Calu3 (cell line): ENCODE results near the gene TRPM6. TPM values are rescaled to one million over a fixed set of nuclear protein-coding genes. Genes with fewer than 3 reads are reported as not detected.
A peak's percentile ranks its signal among the peaks of the same experiment; 100 is the strongest.

Experiments
- BruUV-seq: library from RNA; stranded (reverse); fragments of 400-500 nt; replicated peaks from 2 replicates; lab custom pipeline; 2021; lab: Mats Ljungman, UMichigan
- CTCF ChIA-PET: fragments of 300-600 bp; sonication (Branson Sonifier 250); formaldehyde crosslinking; loops from one replicate; lab custom pipeline; 2022; ENCODE audit warnings: antibody characterized with exemption; lab: Charles Lee
- DNase-seq: peaks from one replicate; pipeline ENCODE4 v3.0.0; 2022
- H3K27ac Mint-ChIP-seq: one replicate; pipeline ENCODE4 v1.8.0; 2022; ENCODE audit warnings: mixed read lengths; ENCODE audit not compliant: unreplicated experiment
- H3K27me3 Mint-ChIP-seq: one replicate; pipeline ENCODE4 v1.8.0; 2022; ENCODE audit warnings: mixed read lengths; ENCODE audit not compliant: unreplicated experiment
- H3K36me3 Mint-ChIP-seq: one replicate; pipeline ENCODE4 v1.8.0; 2022; ENCODE audit warnings: mild to moderate bottlenecking, moderate library complexity, mixed read lengths; ENCODE audit not compliant: insufficient read depth, unreplicated experiment
- H3K4me1 Mint-ChIP-seq: one replicate; pipeline ENCODE4 v1.8.0; 2022; ENCODE audit warnings: mild to moderate bottlenecking, low read depth, mixed read lengths; ENCODE audit not compliant: unreplicated experiment
- H3K4me3 Mint-ChIP-seq: one replicate; pipeline ENCODE4 v1.8.0; 2022; ENCODE audit warnings: mild to moderate bottlenecking, low read depth, moderate library complexity, mixed read lengths; ENCODE audit not compliant: unreplicated experiment
- H3K9me3 Mint-ChIP-seq: one replicate; pipeline ENCODE4 v1.8.0; 2022; ENCODE audit warnings: low read depth, mixed read lengths; ENCODE audit not compliant: unreplicated experiment
- intact Hi-C: fragments of 100-400 bp; cut with micrococcal nuclease; formaldehyde crosslinking; loops from one replicate; pipeline ENCODE4 v1.10.0; 2022; ENCODE audit not compliant: unreplicated experiment
- total RNA-seq: library from RNA; stranded (reverse); gene quantifications from 2 replicates; pipeline ENCODE4 v1.2.3, GENCODE V29; 2022
- TF ChIP-seq, protein P1 (sequence below): fragments of 200-600 bp; IDR thresholded peaks from one replicate; pipeline ENCODE4 v1.8.0; 2022; ENCODE audit warnings: antibody characterized with exemption; ENCODE audit not compliant: unreplicated experiment

Gene TRPM6
- total RNA-seq, 1 experiment from 2014 or later: not detected

GRCh38 chr9:74784506-74784905, 103.2 kb downstream of the TRPM6 start:
- Mint-ChIP-seq H3K36me3 (no peaks in the 10 kb centered on the region), H3K27ac (no peak overlapping the region), H3K27me3 (peaks cover 20% of the 10 kb centered on the region), H3K4me3 (no peak overlapping the region), H3K9me3 (no peaks in the 10 kb centered on the region), H3K4me1 (no peaks in the 10 kb centered on the region)
- CTCF ChIA-PET: no interaction called here
- TF ChIP-seq, protein P1, sequence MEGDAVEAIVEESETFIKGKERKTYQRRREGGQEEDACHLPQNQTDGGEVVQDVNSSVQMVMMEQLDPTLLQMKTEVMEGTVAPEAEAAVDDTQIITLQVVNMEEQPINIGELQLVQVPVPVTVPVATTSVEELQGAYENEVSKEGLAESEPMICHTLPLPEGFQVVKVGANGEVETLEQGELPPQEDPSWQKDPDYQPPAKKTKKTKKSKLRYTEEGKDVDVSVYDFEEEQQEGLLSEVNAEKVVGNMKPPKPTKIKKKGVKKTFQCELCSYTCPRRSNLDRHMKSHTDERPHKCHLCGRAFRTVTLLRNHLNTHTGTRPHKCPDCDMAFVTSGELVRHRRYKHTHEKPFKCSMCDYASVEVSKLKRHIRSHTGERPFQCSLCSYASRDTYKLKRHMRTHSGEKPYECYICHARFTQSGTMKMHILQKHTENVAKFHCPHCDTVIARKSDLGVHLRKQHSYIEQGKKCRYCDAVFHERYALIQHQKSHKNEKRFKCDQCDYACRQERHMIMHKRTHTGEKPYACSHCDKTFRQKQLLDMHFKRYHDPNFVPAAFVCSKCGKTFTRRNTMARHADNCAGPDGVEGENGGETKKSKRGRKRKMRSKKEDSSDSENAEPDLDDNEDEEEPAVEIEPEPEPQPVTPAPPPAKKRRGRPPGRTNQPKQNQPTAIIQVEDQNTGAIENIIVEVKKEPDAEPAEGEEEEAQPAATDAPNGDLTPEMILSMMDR: no peak
- no peak for DNase-seq
- no TSS peak for BruUV-seq
- intact Hi-C loops: no loop called here

DNA sequence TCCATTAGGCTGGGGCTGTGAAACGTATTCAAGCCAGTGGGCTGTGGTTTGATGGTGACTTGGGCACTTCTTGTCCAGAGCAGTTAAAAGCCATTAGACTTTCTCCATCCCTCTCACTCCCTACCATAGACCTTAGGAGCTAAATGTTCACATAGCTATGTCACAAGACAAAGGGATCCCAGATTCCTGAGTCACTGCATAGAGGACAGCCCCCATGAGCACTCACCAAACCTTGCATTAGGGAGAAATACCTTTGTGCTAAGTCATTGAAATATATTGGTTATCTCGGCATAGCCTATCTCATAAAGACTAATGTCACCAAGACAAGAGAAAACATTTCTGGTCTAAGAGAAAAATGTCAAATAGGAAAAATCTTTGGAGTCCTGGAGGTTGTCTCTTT, 104.3 kb downstream of the TRPM6 start:
- DNase-seq: no peak
- peaks cover 25% of the 10 kb centered on the region for H3K27me3 Mint-ChIP-seq
- intact Hi-C loops: no loop called here
- H3K27ac Mint-ChIP-seq: no peak overlapping the region
- CTCF ChIA-PET: interaction anchor here (0.6 kb wide), 1 partner anchor 327 kb away, joined by 4 read pairs; no protein-coding TSS in a partner anchor
- no peak overlapping the region for H3K4me3 Mint-ChIP-seq
- H3K9me3 Mint-ChIP-seq: no peaks in the 10 kb centered on the region
- no peaks in the 10 kb centered on the region for H3K36me3 Mint-ChIP-seq
- no TSS peak for BruUV-seq
- no peaks in the 10 kb centered on the region for H3K4me1 Mint-ChIP-seq
- TF ChIP-seq, protein P1: no peak

DNA sequence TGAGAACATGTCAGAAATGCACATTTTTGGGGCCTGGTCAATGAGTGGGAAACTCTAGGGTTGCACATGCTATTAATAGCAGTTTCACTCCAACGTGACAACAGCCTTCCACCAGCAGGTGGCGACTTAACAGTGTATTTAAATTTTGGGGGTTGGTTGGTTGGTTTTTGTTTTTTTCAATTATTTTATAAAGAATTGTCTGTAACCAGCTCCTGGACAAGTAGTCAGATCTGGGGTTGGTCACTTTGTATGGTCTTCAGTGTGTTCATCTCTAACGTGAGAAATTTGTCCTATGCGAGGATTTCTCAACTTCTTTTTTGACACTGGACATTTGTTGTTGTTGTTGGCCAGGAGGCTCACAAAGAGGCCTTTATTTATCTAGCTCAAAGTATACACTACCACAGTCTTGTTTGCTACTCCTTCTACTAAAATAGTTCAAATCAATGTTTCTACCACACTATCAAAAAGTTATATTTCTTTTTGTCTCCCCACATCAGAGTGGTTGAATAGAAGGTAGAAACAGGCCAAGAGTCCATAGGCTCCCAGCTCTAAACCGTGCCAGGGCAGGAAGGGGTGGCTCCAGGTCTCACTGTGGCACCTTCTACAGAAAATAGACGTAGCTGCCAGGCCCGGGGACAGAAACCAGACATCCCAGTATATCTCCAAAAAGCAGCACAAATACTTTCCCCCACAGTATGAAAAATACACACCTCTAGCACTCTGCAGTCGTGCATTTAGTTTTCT, 110.4 kb downstream of the TRPM6 start:
- Mint-ChIP-seq H3K9me3 (no peaks in the 10 kb centered on the region), H3K36me3 (no peaks in the 10 kb centered on the region), H3K27me3 (peaks cover 25% of the 10 kb centered on the region), H3K4me1 (no peaks in the 10 kb centered on the region), H3K27ac (no peak overlapping the region), H3K4me3 (no peak overlapping the region)
- intact Hi-C loops: loop anchor here (1.0 to 2.0 kb wide), 2 partner anchors 175 to 225 kb away; partner anchors contain the start of gene C9orf40
- peak; percentile 45 for DNase-seq
- BruUV-seq: no TSS peak
- TF ChIP-seq, protein P1: peak; percentile 64
- CTCF ChIA-PET: interaction anchor here (0.6 kb wide), 1 partner anchor 372 kb away, joined by 3 read pairs; no protein-coding TSS in a partner anchor

DNA sequence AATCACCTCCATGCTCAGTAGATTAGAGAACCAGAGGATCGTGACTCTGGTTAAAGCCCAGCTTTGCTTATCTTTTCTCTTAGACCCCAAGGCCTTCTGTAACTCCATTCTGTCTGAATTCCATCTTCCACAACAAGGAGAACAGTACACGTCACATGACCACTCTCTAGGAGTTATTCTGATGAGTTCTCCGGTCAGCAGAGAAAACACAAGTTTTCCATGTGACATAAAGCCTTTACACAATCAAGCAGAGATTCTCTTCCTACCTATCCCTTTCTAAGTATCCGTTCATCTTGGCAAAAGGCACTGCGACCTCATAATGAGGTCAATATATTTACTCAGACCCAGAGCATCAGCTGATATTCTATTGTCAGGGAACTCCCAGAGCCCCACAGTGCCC, 112.3 kb downstream of the TRPM6 start:
- Mint-ChIP-seq H3K4me3 (no peak overlapping the region), H3K27ac (no peak overlapping the region), H3K9me3 (no peaks in the 10 kb centered on the region), H3K27me3 (peaks cover 27% of the 10 kb centered on the region), H3K36me3 (no peaks in the 10 kb centered on the region), H3K4me1 (no peaks in the 10 kb centered on the region)
- CTCF ChIA-PET: no interaction called here
- DNase-seq: no peak
- TF ChIP-seq, protein P1: no peak
- intact Hi-C loops: no loop called here
- BruUV-seq: no TSS peak
